Raji (cell line): ENCODE results near the gene B4GALT6.

Source experiments
- POLR2A ChIP-seq: IDR thresholded peaks from 2 replicates; pipeline ENCODE4 v1.6.1; 2011; ENCODE audit warnings: low read depth, low read length, control low read depth; ENCODE audit not compliant: insufficient read depth

B4GALT6 gene

GRCh38 chr18:31655354-31655753, 29.0 kb downstream of the B4GALT6 start:
- no peak for TF ChIP-seq POLR2A

- TF ChIP-seq POLR2A, result no peak
These were observed 31.5 kb downstream of the B4GALT6 start for GRCh38 chr18:31652877-31653276.

- no peak for TF ChIP-seq POLR2A
These were observed 32.0 kb downstream of the B4GALT6 start for GRCh38 chr18:31652357-31652756.

- TF ChIP-seq POLR2A, result no peak
These were observed 33.0 kb downstream of the B4GALT6 start for GRCh38 chr18:31651369-31651768.

GRCh38 chr18:31649978-31650719, 34.2 kb downstream of the B4GALT6 start:
- no peak for TF ChIP-seq POLR2A

GRCh38 chr18:31649449-31649848, 34.9 kb downstream of the B4GALT6 start:
- no peak for TF ChIP-seq POLR2A

- TF ChIP-seq POLR2A, result no peak
These were observed 35.4 kb downstream of the B4GALT6 start for GRCh38 chr18:31648966-31649429.

- TF ChIP-seq POLR2A, result no peak
These were observed 35.9 kb downstream of the B4GALT6 start for GRCh38 chr18:31648458-31648857.

GRCh38 chr18:31647127-31647753, 37.1 kb downstream of the B4GALT6 start:
- TF ChIP-seq POLR2A, result no peak

GRCh38 chr18:31646332-31647126, 37.9 kb downstream of the B4GALT6 start:
- no peak for TF ChIP-seq POLR2A

GRCh38 chr18:31645411-31645810, 39.0 kb downstream of the B4GALT6 start:
- TF ChIP-seq POLR2A, result no peak

- no peak for TF ChIP-seq POLR2A
These were observed 41.4 kb downstream of the B4GALT6 start for GRCh38 chr18:31643003-31643402.

GRCh38 chr18:31637445-31637844, 46.9 kb downstream of the B4GALT6 start:
- no peak for TF ChIP-seq POLR2A

- TF ChIP-seq POLR2A, result no peak
These were observed 48.0 kb downstream of the B4GALT6 start for GRCh38 chr18:31636387-31636786.

- TF ChIP-seq POLR2A, result no peak
These were observed 50.1 kb downstream of the B4GALT6 start for GRCh38 chr18:31634331-31634713.
